ENCODE measurements around the gene TCL1A.
"Not testable (repeated sequence)": the region's sequence is repeated elsewhere in the genome, so short reads cannot be mapped to it uniquely, and the experiment has no call there.

Gene TCL1A

GRCh38 chr14:95713596-95714371 is at the start of gene TCL1A:
Gene TCL1A (minus strand): TSS chr14:95714125. CDS start chr14:95714066, 59 bp downstream.
- no peak within 1 kb of the TSS for H2AFZ ChIP-seq
- no peak within 1 kb of the TSS for H3K4me3 ChIP-seq (ENCODE audit: low read depth, low read length)
- no peak within 1 kb of the TSS for H3K27ac ChIP-seq
- no peak within 1 kb of the TSS for H3K9ac ChIP-seq
- H3K4me2 ChIP-seq (ENCODE audit: low read length) = no peak within 1 kb of the TSS
- H3K4me1 ChIP-seq = no peaks in the 10 kb centered on the region
- no peaks in the 10 kb centered on the region for H3K36me3 ChIP-seq (ENCODE audit: control insufficient read depth, insufficient read depth, low read length)
- no peaks in the 10 kb centered on the region for H3K9me3 ChIP-seq (ENCODE audit: control insufficient read depth, low read length)
- H3K27me3 ChIP-seq (ENCODE audit: control insufficient read depth, insufficient read depth, low read length) = no peaks in the 10 kb centered on the region
- no peak for TF ChIP-seq CTCF (IDR thresholded peaks at IDR 0.05)
- no peaks in the 10 kb centered on the region for H3K79me2 ChIP-seq

- not testable (repeated sequence) for H3K36me3 ChIP-seq (ENCODE audit: control insufficient read depth, insufficient read depth, low read length); H3K4me2 ChIP-seq (ENCODE audit: low read length); H3K27me3 ChIP-seq (ENCODE audit: control insufficient read depth, insufficient read depth, low read length); H3K9ac ChIP-seq; H3K4me3 ChIP-seq (ENCODE audit: low read depth, low read length); H2AFZ ChIP-seq; H3K9me3 ChIP-seq (ENCODE audit: control insufficient read depth, low read length); H3K27ac ChIP-seq; H3K4me1 ChIP-seq; H3K79me2 ChIP-seq
These were observed 49.1 kb upstream of the TCL1A start for GRCh38 chr14:95763032-95763431.

- H3K9ac ChIP-seq = no peak overlapping the region
- H3K4me1 ChIP-seq = peaks cover 5% of the 10 kb centered on the region
- H3K4me3 ChIP-seq (ENCODE audit: low read depth, low read length) = no peak overlapping the region
- no peak overlapping the region for H3K27ac ChIP-seq
- no peak overlapping the region for H2AFZ ChIP-seq
- no peak for TF ChIP-seq CTCF (IDR thresholded peaks at IDR 0.05)
- H3K4me2 ChIP-seq (ENCODE audit: low read length) = no peak overlapping the region
- no peaks in the 10 kb centered on the region for H3K27me3 ChIP-seq (ENCODE audit: control insufficient read depth, insufficient read depth, low read length)
- no peaks in the 10 kb centered on the region for H3K9me3 ChIP-seq (ENCODE audit: control insufficient read depth, low read length)
- H3K79me2 ChIP-seq = no peaks in the 10 kb centered on the region
- H3K36me3 ChIP-seq (ENCODE audit: control insufficient read depth, insufficient read depth, low read length) = no peaks in the 10 kb centered on the region
These were observed 47.5 kb upstream of the TCL1A start for GRCh38 chr14:95761436-95761835.

GRCh38 chr14:95760596-95760995 is 46.7 kb upstream of the TCL1A start:
- Histone ChIP-seq H3K4me3 (ENCODE audit: low read depth, low read length) (no peak overlapping the region), H3K9ac (no peak overlapping the region), H3K27me3 (ENCODE audit: control insufficient read depth, insufficient read depth, low read length) (no peaks in the 10 kb centered on the region), H3K9me3 (ENCODE audit: control insufficient read depth, low read length) (no peaks in the 10 kb centered on the region), H3K36me3 (ENCODE audit: control insufficient read depth, insufficient read depth, low read length) (no peaks in the 10 kb centered on the region), H2AFZ (no peak overlapping the region), H3K4me2 (ENCODE audit: low read length) (no peak overlapping the region), H3K27ac (no peak overlapping the region), H3K4me1 (peaks cover 6% of the 10 kb centered on the region), H3K79me2 (no peaks in the 10 kb centered on the region)
- no peak for TF ChIP-seq CTCF (IDR thresholded peaks at IDR 0.05)

GRCh38 chr14:95759941-95760340 is 46.0 kb upstream of the TCL1A start:
- Histone ChIP-seq H3K27me3 (ENCODE audit: control insufficient read depth, insufficient read depth, low read length) (no peaks in the 10 kb centered on the region), H3K9ac (no peak overlapping the region), H3K79me2 (no peaks in the 10 kb centered on the region), H3K9me3 (ENCODE audit: control insufficient read depth, low read length) (no peaks in the 10 kb centered on the region), H3K27ac (no peak overlapping the region), H3K4me3 (ENCODE audit: low read depth, low read length) (no peak overlapping the region), H3K36me3 (ENCODE audit: control insufficient read depth, insufficient read depth, low read length) (no peaks in the 10 kb centered on the region), H3K4me1 (peaks cover 6% of the 10 kb centered on the region), H2AFZ (no peak overlapping the region), H3K4me2 (ENCODE audit: low read length) (no peak overlapping the region)
- TF ChIP-seq CTCF (IDR thresholded peaks at IDR 0.05) = no peak

All from parathyroid adenoma (tissue), 2 donors.